CD8-positive, alpha-beta memory T cell (primary cell): ENCODE data around the gene LCMT2. TPM values are rescaled to one million over a fixed set of nuclear protein-coding genes. Genes with fewer than 3 reads are reported as not detected.

ENCODE experiments used
- CTCF ChIA-PET: fragments of 350-600 bp; sonication (Branson Sonifier 250); formaldehyde crosslinking; loops from one replicate; lab custom pipeline; 2021; ENCODE audit warnings: antibody characterized with exemption; lab: Charles Lee
- POLR2A ChIA-PET: fragments of 350-600 bp; sonication (Branson Sonifier 250); formaldehyde crosslinking; loops from one replicate; lab custom pipeline; 2021; ENCODE audit warnings: antibody characterized with exemption; lab: Charles Lee
- DNase-seq, 5 donors: peaks; one replicate each; pipeline versions ENCODE4 v3.0.0 to v3.0.0-alpha.2; 2020 to 2022; ENCODE audit warnings: mixed read lengths in 1 of 5
- H3K27ac ChIP-seq: one replicate; pipeline ENCODE4 v1.7.0; 2013; ENCODE audit warnings: low read depth, mild to moderate bottlenecking, low read length, moderate library complexity
- H3K27me3 ChIP-seq: 2 replicates; pipeline ENCODE4 v1.7.0; 2013; ENCODE audit warnings: low read length, mild to moderate bottlenecking; ENCODE audit not compliant: insufficient read depth, poor library complexity, severe bottlenecking
- H3K36me3 ChIP-seq: 2 replicates; pipeline ENCODE4 v1.7.0; 2013; ENCODE audit warnings: mild to moderate bottlenecking, low read length, moderate library complexity; ENCODE audit not compliant: insufficient read depth
- H3K4me1 ChIP-seq: 2 replicates; pipeline ENCODE4 v1.7.0; 2013; ENCODE audit warnings: mild to moderate bottlenecking, low read length, moderate library complexity; ENCODE audit not compliant: insufficient read depth
- H3K4me3 ChIP-seq: 2 replicates; pipeline ENCODE4 v1.7.0; 2013; ENCODE audit warnings: mild to moderate bottlenecking, low read length
- H3K9me3 ChIP-seq: 2 replicates; pipeline ENCODE4 v1.7.0; 2013; ENCODE audit warnings: mild to moderate bottlenecking, low read length
- H3K27ac Mint-ChIP-seq, 8 donors: one replicate each; pipeline ENCODE4 v1.8.0; 2020 to 2021; ENCODE audit warnings: mixed read lengths in 8 of 8, mild to moderate bottlenecking in 6 of 8, inconsistent platforms in 3 of 8, moderate library complexity in 3 of 8
- H3K27me3 Mint-ChIP-seq, 2 donors: one replicate each; pipeline ENCODE4 v1.8.0; 2020 to 2021; ENCODE audit warnings: mixed read lengths in 2 of 2, mild to moderate bottlenecking in 1 of 2, moderate library complexity in 1 of 2
- H3K36me3 Mint-ChIP-seq, 3 donors: one replicate each; pipeline ENCODE4 v1.8.0; 2020 to 2021; ENCODE audit warnings: mixed read lengths in 3 of 3, inconsistent platforms in 1 of 3, mild to moderate bottlenecking in 1 of 3
- H3K4me1 Mint-ChIP-seq, 3 donors: one replicate each; pipeline ENCODE4 v1.8.0; 2020 to 2021; ENCODE audit warnings: mixed read lengths in 3 of 3, inconsistent platforms in 1 of 3, mild to moderate bottlenecking in 1 of 3
- H3K4me3 Mint-ChIP-seq, 7 donors: one replicate each; pipeline ENCODE4 v1.8.0; 2020 to 2021; ENCODE audit warnings: mixed read lengths in 7 of 7, mild to moderate bottlenecking in 6 of 7, moderate library complexity in 4 of 7, inconsistent platforms in 2 of 7
- H3K9me3 Mint-ChIP-seq, 5 donors: one replicate each; pipeline ENCODE4 v1.8.0; 2020 to 2022; ENCODE audit warnings: mixed read lengths in 5 of 5, mild to moderate bottlenecking in 3 of 5, moderate library complexity in 2 of 5, inconsistent platforms in 1 of 5
- polyA plus RNA-seq: library from polyadenylated mRNA; unstranded; fragments of 300-500 nt; fragmentation: Illumina TruSeq; gene quantifications from one replicate; pipeline ENCODE4 v1.2.3, GENCODE V29; 2021
- total RNA-seq, 2 experiments: library from RNA; stranded (reverse); gene quantifications; one replicate each; pipeline ENCODE4 v1.2.3, GENCODE V29; 2021

LCMT2 gene
- total and polyA plus RNA-seq, 3 experiments from 2014 or later, result 4.4 to 16.5 (median 14.9) TPM

DNA sequence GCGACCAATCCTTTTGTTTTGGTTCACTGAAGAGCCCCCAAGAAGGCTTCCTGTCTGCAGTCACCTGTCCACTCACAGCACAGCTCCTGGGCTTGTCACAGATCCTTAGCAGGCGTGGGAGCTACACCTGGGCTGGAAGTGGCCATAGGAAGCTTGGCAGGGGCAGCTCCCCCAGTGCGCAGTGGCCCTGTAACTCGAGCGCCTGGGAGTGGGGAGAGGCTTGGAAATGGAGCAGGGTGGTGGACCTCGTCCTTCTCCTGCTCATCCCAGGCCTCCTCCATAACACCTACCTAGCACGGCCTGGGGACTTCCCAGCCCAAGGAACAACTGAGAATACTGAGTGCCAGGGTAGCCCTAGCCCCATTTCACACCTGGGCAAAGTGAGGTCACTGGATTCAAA lies 44.3 kb downstream of the LCMT2 start:
- no peak for DNase-seq

DNA sequence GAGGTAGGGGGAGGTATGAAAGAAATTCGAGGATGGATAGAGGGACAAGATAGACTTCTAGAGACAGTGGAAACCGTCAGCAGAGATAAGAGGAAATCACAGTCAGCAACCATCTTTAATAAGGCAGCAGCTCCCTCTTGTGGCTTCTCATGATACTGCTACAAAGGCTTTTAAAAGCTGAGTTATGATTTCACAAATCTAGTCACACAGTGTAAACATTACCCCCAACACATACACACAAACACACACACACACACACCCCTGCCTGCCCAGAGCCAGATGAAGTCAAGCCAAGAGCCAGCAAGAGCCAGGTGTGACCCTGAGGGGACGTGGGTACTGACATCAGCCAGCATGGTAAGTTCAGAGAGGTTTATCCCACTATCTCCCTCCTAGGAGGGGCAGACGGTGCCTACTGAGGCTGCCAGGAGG lies 44.8 kb downstream of the LCMT2 start:
- H3K36me3 ChIP-seq, result no peaks in the 10 kb centered on the region
- H3K4me3 ChIP-seq, result no peak overlapping the region
- Mint-ChIP-seq H3K27me3 (peaks cover 6 to 21% of the 10 kb centered on the region in 2 donors), H3K4me3 (no peak overlapping the region), H3K4me1 (peaks cover 0 to 4% (median 0%) of the 10 kb centered on the region in 3 donors), H3K27ac (peak overlapping the region in 1 of 8 donors; percentile 55), H3K36me3 (no peaks in the 10 kb centered on the region), H3K9me3 (no peaks in the 10 kb centered on the region)
- no peaks in the 10 kb centered on the region for H3K27me3 ChIP-seq
- H3K9me3 ChIP-seq, result no peaks in the 10 kb centered on the region
- ChIA-PET CTCF (interaction anchor here (0.6 to 5.2 kb wide), 16 partner anchors 9 to 359 kb away, joined by 3 to 66 read pairs (median 4); partner anchors contain the start of gene TGM5), POLR2A (no interaction called here)
- DNase-seq, result peak; percentile 15 to 54 (median 48)
- no peak overlapping the region for H3K27ac ChIP-seq
- no peaks in the 10 kb centered on the region for H3K4me1 ChIP-seq

More for the DNA sequence above, 44.3 kb downstream of the LCMT2 start:
- Histone ChIP-seq H3K4me3 (no peak overlapping the region), H3K36me3 (no peaks in the 10 kb centered on the region), H3K9me3 (no peaks in the 10 kb centered on the region), H3K4me1 (no peaks in the 10 kb centered on the region), H3K27ac (no peak overlapping the region), H3K27me3 (no peaks in the 10 kb centered on the region)
- Mint-ChIP-seq H3K4me3 (no peak overlapping the region), H3K36me3 (no peaks in the 10 kb centered on the region), H3K27ac (no peak overlapping the region), H3K27me3 (peaks cover 5 to 24% of the 10 kb centered on the region in 2 donors), H3K9me3 (no peaks in the 10 kb centered on the region), H3K4me1 (peaks cover 0 to 4% (median 0%) of the 10 kb centered on the region in 3 donors)
- ChIA-PET CTCF (interaction anchor here (0.6 to 5.2 kb wide), 14 partner anchors 10 to 360 kb away, joined by 3 to 66 read pairs (median 4); partner anchors contain the start of gene TGM5), POLR2A (no interaction called here)

DNA sequence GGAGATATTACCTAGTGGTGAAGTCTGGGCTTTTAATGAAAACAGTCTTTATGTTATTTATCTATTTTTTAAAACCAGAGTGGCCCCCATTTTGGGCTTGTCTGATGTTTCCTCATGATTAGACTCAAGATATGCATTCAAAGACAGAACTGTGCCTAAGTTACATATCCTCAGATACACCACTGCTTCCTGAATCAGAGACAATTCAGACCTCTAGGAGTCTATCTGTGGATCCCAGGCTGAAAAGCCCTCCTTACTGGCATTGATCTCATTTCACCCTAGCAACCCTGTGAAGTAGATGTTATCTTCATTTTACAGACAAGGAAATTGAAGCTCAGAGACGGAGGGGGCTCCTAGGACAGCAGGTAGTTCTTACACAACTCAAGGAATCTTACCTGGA lies 46.8 kb downstream of the LCMT2 start:
- H3K4me3 ChIP-seq, result no peak overlapping the region
- DNase-seq, result no peak
- ChIA-PET CTCF (interaction anchor here (5.2 kb wide), 1 partner anchor 58 kb away, joined by 66 read pairs; no protein-coding TSS in a partner anchor), POLR2A (no interaction called here)
- no peak overlapping the region for H3K27ac Mint-ChIP-seq
- no peak overlapping the region for H3K4me3 Mint-ChIP-seq
- no peak overlapping the region for H3K27ac ChIP-seq
- H3K36me3 ChIP-seq, result no peaks in the 10 kb centered on the region
- H3K9me3 Mint-ChIP-seq, result no peaks in the 10 kb centered on the region
- H3K4me1 Mint-ChIP-seq, result peaks cover 0 to 4% (median 0%) of the 10 kb centered on the region in 3 donors
- no peaks in the 10 kb centered on the region for H3K36me3 Mint-ChIP-seq
- H3K9me3 ChIP-seq, result no peaks in the 10 kb centered on the region
- no peaks in the 10 kb centered on the region for H3K4me1 ChIP-seq
- peaks cover 7 to 27% of the 10 kb centered on the region in 2 donors for H3K27me3 Mint-ChIP-seq
- H3K27me3 ChIP-seq, result no peaks in the 10 kb centered on the region

DNA sequence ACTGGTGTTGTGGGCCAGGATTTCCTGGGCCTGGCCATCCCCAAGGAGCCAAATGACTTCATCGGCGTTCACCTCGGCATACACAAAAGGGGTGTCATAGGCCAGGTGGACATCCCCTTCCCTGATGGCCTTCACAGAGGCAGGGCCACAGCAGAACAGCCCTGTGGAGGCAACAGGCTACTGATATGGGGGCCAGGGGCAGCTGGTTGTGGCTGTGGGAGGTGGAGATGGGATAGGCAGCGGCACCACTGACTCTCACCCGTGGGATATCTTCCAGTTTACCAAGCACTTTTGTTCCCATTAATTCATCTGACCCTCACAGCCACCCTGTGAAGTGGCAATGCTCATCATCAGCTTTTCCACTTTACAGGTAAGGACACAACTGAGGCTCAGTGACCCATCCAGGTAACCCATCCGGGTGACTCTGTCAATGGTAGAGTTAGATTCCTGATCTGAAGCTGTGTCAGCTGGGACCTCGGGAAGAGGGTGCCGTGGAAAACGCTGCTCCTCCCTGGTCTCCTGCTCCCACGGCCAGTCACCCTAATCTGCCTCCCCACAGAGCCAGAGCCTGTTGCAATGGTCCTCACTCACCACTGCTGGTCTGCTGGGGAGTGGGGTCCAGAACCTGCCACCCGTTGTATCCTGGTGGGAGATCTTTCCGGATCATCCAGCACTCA lies 48.3 kb downstream of the LCMT2 start:
- POLR2A ChIA-PET, result no interaction called here
- Histone ChIP-seq H3K36me3 (no peaks in the 10 kb centered on the region), H3K9me3 (no peaks in the 10 kb centered on the region), H3K27ac (no peak overlapping the region), H3K4me3 (no peak overlapping the region), H3K27me3 (no peaks in the 10 kb centered on the region), H3K4me1 (no peaks in the 10 kb centered on the region)
- DNase-seq, result no peak
- CTCF ChIA-PET, result no interaction called here
- Mint-ChIP-seq H3K27me3 (peaks cover 7 to 19% of the 10 kb centered on the region in 2 donors), H3K27ac (peak overlapping the region in 1 of 8 donors; percentile 88), H3K9me3 (no peaks in the 10 kb centered on the region), H3K4me1 (peaks cover 0 to 4% (median 0%) of the 10 kb centered on the region in 3 donors), H3K36me3 (no peaks in the 10 kb centered on the region), H3K4me3 (no peak overlapping the region)

DNA sequence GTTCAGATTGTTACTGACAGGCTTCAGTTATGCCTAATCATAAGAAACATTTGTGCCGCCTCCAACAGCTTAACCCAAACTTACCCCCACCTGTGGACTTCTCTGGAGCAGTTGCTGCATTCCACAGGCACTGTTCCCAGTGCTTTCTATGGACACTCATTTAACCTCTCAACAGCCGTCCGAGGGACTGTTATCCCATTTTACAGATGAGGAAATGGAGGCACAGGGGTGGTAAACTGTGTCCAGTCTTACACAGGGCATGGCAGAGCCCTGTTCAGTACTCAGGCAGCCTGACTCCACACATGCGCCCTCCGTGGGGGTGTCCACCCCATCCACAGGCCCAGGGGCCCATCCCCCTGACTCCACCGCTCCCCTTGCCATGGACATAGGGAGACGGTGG lies 49.4 kb downstream of the LCMT2 start:
- Mint-ChIP-seq H3K27me3 (peaks cover 8 to 22% of the 10 kb centered on the region in 2 donors), H3K27ac (no peak overlapping the region)

DNA sequence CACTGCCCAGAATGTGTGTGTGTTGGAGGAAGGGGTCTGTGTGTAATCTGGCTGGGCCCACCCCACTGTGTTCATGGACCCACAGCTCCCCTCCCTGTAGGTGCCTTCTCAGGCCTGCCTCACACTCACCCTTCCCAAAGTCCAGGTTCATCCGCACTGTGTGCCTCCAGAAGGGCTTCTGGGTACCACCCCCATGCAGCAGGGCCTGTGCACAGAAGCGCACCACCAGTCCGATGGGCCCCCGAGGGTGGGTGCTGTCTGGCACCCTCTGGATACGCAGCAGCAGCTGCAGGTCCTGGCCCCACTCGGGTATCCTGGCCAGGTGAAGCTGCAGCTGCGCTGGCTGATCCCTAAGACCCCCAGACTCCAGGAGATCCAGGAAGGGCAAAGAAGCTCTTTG lies 50.9 kb downstream of the LCMT2 start:
- CTCF ChIA-PET, result interaction anchor here (1.7 kb wide), 1 partner anchor 54 kb away, joined by 5 read pairs; no protein-coding TSS in a partner anchor
- no peaks in the 10 kb centered on the region for H3K4me1 Mint-ChIP-seq

More for the DNA sequence above, 49.4 kb downstream of the LCMT2 start:
- H3K4me3 ChIP-seq, result no peak overlapping the region
- no peaks in the 10 kb centered on the region for H3K36me3 ChIP-seq
- no peak for DNase-seq
- Mint-ChIP-seq H3K36me3 (no peaks in the 10 kb centered on the region), H3K9me3 (no peaks in the 10 kb centered on the region), H3K4me1 (peaks cover 0 to 4% (median 0%) of the 10 kb centered on the region in 3 donors), H3K4me3 (no peak overlapping the region)
- H3K27ac ChIP-seq, result no peak overlapping the region
- no peaks in the 10 kb centered on the region for H3K9me3 ChIP-seq
- POLR2A ChIA-PET, result no interaction called here
- H3K27me3 ChIP-seq, result no peaks in the 10 kb centered on the region
- CTCF ChIA-PET, result interaction anchor here (1.7 kb wide), 1 partner anchor 55 kb away, joined by 5 read pairs; no protein-coding TSS in a partner anchor
- H3K4me1 ChIP-seq, result no peaks in the 10 kb centered on the region

DNA sequence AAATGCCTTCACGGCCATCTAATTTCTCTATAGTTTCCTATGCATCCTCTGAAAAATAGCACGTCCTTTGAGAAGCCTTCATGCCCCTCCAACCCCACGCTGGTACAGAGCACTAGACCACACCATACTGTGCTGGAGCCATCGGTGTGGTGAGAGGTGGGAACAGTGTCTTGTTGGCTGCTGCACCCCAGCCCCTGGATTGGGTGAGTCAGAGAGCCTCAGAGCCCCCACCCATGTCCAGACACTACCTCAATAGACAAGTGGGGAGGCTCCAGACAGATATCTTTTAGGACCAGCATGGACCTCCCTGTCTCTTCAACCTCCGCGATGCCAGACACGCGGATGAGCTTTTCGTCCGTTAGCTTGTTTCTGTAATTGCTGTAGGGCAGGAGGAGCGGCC lies 51.5 kb downstream of the LCMT2 start:
- no peaks in the 10 kb centered on the region for H3K9me3 Mint-ChIP-seq
- H3K4me1 Mint-ChIP-seq, result no peaks in the 10 kb centered on the region
- H3K27ac Mint-ChIP-seq, result peak overlapping the region in 1 of 8 donors; percentile 1
- ChIA-PET POLR2A (no interaction called here), CTCF (no interaction called here)
- Histone ChIP-seq H3K4me1 (no peaks in the 10 kb centered on the region), H3K9me3 (no peaks in the 10 kb centered on the region), H3K4me3 (no peak overlapping the region), H3K27me3 (no peaks in the 10 kb centered on the region), H3K36me3 (no peaks in the 10 kb centered on the region), H3K27ac (no peak overlapping the region)
- DNase-seq, result no peak
- H3K36me3 Mint-ChIP-seq, result no peaks in the 10 kb centered on the region
- H3K4me3 Mint-ChIP-seq, result no peak overlapping the region
- H3K27me3 Mint-ChIP-seq, result peaks cover 12 to 26% of the 10 kb centered on the region in 2 donors

More for the DNA sequence above, 50.9 kb downstream of the LCMT2 start:
- Histone ChIP-seq H3K36me3 (no peaks in the 10 kb centered on the region), H3K27me3 (no peaks in the 10 kb centered on the region), H3K4me3 (no peak overlapping the region), H3K9me3 (no peaks in the 10 kb centered on the region), H3K27ac (no peak overlapping the region), H3K4me1 (no peaks in the 10 kb centered on the region)
- Mint-ChIP-seq H3K27me3 (peaks cover 13 to 26% of the 10 kb centered on the region in 2 donors), H3K36me3 (no peaks in the 10 kb centered on the region), H3K27ac (no peak overlapping the region), H3K4me3 (no peak overlapping the region), H3K9me3 (no peaks in the 10 kb centered on the region)
- POLR2A ChIA-PET, result no interaction called here
- DNase-seq, result no peak

DNA sequence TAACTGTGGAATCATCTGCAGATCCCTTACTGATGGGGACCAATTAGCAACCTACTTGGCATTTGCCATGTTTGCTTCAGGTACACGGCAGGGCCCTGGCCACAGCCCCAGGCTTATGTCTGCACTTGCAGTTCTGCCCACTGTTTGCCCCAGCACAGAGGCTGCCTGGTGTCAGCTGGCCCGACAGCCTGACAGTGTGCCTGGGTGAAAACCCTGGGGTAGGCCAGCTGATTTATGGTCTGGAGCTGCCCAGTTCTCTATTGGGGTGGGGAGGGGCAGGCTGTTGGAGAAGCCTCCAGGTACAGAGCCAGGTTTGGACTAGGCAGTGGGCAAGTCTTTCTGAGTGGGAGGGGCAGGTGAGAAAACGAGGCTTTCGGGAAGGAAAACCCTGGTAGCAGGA lies 52.5 kb downstream of the LCMT2 start:
- H3K9me3 ChIP-seq, result no peaks in the 10 kb centered on the region
- Mint-ChIP-seq H3K27me3 (peaks cover 12 to 26% of the 10 kb centered on the region in 2 donors), H3K4me3 (no peak overlapping the region), H3K36me3 (no peaks in the 10 kb centered on the region), H3K9me3 (peaks cover 0 to under 1% (median 0%) of the 10 kb centered on the region in 5 donors), H3K4me1 (no peaks in the 10 kb centered on the region), H3K27ac (no peak overlapping the region)
- CTCF ChIA-PET, result no interaction called here
- POLR2A ChIA-PET, result no interaction called here
- H3K27ac ChIP-seq, result no peak overlapping the region
- no peak overlapping the region for H3K4me3 ChIP-seq
- H3K4me1 ChIP-seq, result no peaks in the 10 kb centered on the region
- no peaks in the 10 kb centered on the region for H3K27me3 ChIP-seq
- no peaks in the 10 kb centered on the region for H3K36me3 ChIP-seq
- no peak for DNase-seq
